Fibroblast of villous mesenchyme (primary cell): ENCODE data around the gene YTHDF2. TPM values are rescaled to one million over a fixed set of nuclear protein-coding genes. Genes with fewer than 3 reads are reported as not detected.

Experiments
- DNase-seq: peaks from one replicate; pipeline ENCODE4 v3.0.0-alpha.2; 2010; ENCODE audit warnings: low read depth
- H3K4me3 ChIP-seq: 2 replicates; pipeline ENCODE4 v1.5.1; 2011; ENCODE audit warnings: low read depth, mild to moderate bottlenecking, low read length
- total RNA-seq: library from RNA; depleted of rRNA; stranded (reverse); fragments of >200 nt; gene quantifications from 2 replicates; pipeline ENCODE4 v1.2.3, GENCODE V29; 2012
- TF ChIP-seq, protein P1 (sequence below): IDR thresholded peaks from 2 replicates; pipeline ENCODE4 v1.5.1; 2012; ENCODE audit warnings: low read depth, mild to moderate bottlenecking, low read length; ENCODE audit not compliant: insufficient read depth

Gene YTHDF2
- total RNA-seq, 1 donor: 82.9 TPM

DNA sequence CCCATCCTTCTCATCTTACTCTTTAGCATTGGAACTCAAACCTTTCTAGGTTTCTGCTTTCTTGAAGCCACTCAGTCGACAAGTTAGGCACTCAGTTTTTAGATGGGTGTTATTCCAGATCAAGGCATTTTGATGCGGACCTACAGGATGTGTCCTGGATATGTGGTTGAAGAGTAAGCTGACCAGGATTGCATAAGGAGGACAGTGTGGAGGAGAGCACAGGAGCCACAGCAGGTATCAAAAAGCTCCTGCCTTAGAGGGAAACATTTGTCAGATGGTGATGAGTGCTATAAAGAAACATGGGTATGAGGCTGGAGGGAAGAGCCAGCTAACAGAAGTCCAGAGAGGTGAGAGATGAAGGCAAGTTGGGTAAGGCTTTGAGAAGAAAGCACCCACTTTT, 41.3 kb downstream of the YTHDF2 start:
- DNase-seq: no peak
- H3K4me3 ChIP-seq: no peak overlapping the region
- TF ChIP-seq, protein P1, sequence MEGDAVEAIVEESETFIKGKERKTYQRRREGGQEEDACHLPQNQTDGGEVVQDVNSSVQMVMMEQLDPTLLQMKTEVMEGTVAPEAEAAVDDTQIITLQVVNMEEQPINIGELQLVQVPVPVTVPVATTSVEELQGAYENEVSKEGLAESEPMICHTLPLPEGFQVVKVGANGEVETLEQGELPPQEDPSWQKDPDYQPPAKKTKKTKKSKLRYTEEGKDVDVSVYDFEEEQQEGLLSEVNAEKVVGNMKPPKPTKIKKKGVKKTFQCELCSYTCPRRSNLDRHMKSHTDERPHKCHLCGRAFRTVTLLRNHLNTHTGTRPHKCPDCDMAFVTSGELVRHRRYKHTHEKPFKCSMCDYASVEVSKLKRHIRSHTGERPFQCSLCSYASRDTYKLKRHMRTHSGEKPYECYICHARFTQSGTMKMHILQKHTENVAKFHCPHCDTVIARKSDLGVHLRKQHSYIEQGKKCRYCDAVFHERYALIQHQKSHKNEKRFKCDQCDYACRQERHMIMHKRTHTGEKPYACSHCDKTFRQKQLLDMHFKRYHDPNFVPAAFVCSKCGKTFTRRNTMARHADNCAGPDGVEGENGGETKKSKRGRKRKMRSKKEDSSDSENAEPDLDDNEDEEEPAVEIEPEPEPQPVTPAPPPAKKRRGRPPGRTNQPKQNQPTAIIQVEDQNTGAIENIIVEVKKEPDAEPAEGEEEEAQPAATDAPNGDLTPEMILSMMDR: no peak

DNA sequence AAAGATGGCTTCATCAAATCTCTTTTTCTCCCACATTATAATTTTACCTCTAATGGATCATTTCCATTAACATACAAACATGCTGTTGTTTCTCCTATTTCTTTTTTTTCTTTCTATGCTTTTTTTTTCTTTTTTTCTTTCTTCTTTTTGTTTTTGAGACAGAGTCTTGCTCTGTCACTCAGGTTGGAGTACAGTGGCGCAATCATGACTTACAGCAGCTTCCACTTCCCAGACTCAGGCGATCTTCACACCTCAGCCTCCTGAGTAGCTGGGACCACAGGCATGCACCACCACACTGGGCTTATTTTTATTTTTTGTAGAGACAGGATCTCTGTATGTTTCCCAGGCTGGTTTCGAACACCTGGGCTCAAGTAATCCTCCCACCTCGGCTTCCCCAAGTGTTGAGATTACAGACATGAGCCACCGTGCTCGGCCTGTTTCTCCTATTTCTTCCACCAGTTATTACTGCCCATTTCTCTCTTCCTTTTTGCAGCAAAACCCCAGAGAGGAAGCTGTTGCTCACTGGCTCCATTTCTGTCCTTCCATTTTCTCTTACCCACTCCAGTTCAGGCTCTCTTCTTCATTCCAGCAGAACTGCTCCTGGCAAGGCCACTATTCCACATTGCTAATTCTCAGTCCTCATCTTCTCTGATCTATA, 43.1 kb downstream of the YTHDF2 start:
- H3K4me3 ChIP-seq: no peak overlapping the region
- DNase-seq: no peak
- TF ChIP-seq, protein P1: no peak

DNA sequence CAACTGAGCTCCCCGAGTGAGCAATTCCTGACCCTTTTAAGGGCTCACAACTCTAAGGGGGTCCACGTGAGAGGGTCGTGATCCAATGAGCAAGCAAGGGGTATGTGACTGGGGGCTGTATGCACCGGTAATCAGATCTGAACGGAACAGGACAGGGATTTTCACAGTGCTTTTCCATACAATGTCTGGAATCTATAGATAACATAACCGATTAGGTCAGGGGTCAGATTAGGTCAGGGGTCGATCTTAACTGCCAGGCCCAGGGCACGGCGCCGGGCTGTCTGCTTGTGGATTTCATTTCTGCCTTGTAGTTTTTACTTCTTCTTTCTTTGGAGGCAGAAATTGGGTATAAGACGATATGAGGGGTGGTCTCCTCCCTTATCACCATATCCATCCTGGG, 44.6 kb downstream of the YTHDF2 start:
- no peak for DNase-seq
- TF ChIP-seq, protein P1: no peak
- no peak overlapping the region for H3K4me3 ChIP-seq

DNA sequence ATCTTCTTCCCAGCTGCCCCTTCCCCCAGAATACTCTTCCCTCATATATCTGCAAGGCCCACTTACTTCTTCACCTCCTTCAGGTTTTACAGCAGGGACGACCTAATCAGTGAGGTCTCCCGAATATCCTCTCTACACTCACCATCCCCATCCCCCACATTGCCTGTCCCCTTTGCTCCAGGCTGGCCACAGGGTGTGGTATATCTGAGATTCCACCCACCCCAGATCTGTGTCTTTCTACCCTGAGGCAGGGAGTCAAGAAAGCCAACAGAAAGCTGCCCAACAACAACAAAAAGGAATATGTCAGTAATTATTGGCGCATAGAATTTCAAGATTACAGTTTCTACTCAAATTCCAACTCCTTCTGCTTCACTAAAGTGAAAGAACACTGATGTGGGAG, 45.3 kb downstream of the YTHDF2 start:
- DNase-seq: no peak
- H3K4me3 ChIP-seq: no peak overlapping the region
- TF ChIP-seq, protein P1: no peak

DNA sequence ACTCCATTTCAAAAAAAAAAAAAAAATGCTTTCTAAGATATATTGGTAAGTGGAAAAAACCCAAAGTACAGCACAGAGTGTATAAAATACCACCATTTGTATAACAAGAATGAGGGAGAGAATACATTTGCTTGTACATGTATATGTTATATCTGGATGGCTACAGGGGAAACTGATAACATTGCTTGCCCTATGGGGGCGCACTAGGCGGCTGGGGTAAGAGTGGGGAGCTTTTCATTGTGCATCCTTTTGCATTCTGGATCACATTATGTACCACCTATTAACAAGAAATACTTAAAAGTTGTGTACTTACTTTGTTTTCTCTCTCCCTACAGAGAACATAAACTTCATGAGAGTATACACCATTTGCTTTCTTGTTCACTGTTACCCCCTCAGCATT, 46.6 kb downstream of the YTHDF2 start:
- DNase-seq: no peak
- TF ChIP-seq, protein P1: no peak

DNA sequence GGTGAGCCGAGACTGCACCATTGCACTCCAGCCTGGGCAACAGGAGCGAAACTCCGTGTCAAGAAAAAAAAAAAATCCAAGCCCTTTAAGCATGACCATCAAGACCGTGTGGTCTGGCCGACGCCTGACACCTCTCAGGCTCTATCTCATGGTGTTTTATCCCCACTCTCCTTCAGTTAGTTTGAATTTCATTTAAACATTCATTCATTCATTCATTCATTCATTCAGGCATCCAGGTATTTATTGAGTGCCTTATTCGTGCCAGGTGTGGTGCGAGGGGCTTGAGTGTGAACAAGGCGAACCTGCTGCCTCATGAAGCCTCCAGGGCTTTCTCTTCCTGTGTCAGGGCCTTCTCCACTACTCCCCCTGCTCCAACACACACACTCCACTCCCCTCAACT, 52.7 kb downstream of the YTHDF2 start:
- TF ChIP-seq, protein P1: no peak
- no peak for DNase-seq
- no peak overlapping the region for H3K4me3 ChIP-seq

More for the DNA sequence above, 46.6 kb downstream of the YTHDF2 start:
- H3K4me3 ChIP-seq: no peak overlapping the region

- TF ChIP-seq, protein P1: no peak
- no peak for DNase-seq
- no peak overlapping the region for H3K4me3 ChIP-seq
Measured at GRCh38 chr1:28789816-28790215, 53.1 kb downstream of the YTHDF2 start.
